ACC112 (cell line): ENCODE data around the gene TM9SF3.

Source experiments
- H2AFZ ChIP-seq: fragments of 200-600 bp; sonication (generic); one replicate; pipeline ENCODE4 v1.6.0; 2017; ENCODE audit warnings: antibody characterized with exemption, low read length; ENCODE audit not compliant: unreplicated experiment
- H3K27ac ChIP-seq: fragments of 200-600 bp; sonication (generic); 2 replicates; pipeline ENCODE4 v1.5.1; 2014; ENCODE audit warnings: low read depth, mild to moderate bottlenecking, antibody characterized with exemption, low read length, moderate library complexity
- H3K27me3 ChIP-seq: fragments of 200-600 bp; sonication (generic); 2 replicates; pipeline ENCODE4 v1.6.1; 2014; ENCODE audit warnings: mild to moderate bottlenecking, antibody characterized with exemption, low read length, moderate library complexity, mixed read lengths; ENCODE audit not compliant: insufficient read depth
- H3K36me3 ChIP-seq: fragments of 200-600 bp; sonication (generic); 2 replicates; pipeline ENCODE4 v1.6.1; 2016; ENCODE audit warnings: mild to moderate bottlenecking, antibody characterized with exemption, low read length, moderate library complexity, mixed read lengths; ENCODE audit not compliant: insufficient read depth
- H3K4me1 ChIP-seq: fragments of 200-600 bp; sonication (generic); one replicate; pipeline ENCODE4 v1.6.1; 2016; ENCODE audit warnings: low read length, mixed read lengths; ENCODE audit not compliant: insufficient read depth, unreplicated experiment, control insufficient read depth
- H3K4me3 ChIP-seq: fragments of 200-600 bp; sonication (generic); 2 replicates; pipeline ENCODE4 v1.5.1; 2014; ENCODE audit warnings: mild to moderate bottlenecking, low read depth, low read length
- H3K79me2 ChIP-seq: fragments of 200-600 bp; sonication (generic); one replicate; pipeline ENCODE4 v1.6.0; 2016; ENCODE audit warnings: low read length; ENCODE audit not compliant: control insufficient read depth, unreplicated experiment, insufficient read depth

TM9SF3 gene

DNA sequence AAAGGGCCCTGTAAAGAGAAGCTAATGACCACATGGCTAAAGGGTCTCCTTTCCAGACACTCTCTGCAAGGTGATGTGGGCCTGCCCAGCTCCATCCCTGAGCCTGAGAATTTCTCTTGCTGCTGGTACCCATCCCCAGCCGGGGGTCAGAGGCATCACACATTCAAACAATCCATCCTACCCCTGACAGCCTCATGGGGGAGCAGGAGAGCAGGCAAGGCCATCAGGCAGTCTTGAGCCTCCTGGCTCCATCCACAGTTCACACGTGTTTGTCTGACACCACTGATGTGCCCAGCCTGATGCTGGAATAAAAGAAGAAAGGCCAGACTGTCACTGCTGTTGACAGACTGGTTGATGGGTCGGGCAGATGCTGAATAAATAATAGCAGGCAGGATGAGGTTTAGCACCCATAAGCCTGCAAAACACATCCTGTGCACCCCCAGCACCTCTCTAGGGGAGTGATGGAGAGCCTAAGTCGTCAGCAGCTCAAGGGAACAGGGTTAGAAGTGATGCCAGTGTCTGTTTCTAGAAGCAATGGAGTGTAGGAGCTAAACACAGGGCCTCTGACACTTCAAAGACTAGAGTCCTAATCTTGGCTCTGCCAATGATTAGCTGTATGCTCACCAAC is 116.6 kb downstream of the TM9SF3 start:
- H3K4me1 ChIP-seq = no peaks in the 10 kb centered on the region
- no peaks in the 10 kb centered on the region for H3K79me2 ChIP-seq
- H3K27ac ChIP-seq = no peak overlapping the region
- peaks cover 99% of the 10 kb centered on the region for H3K27me3 ChIP-seq
- no peak overlapping the region for H2AFZ ChIP-seq
- no peak overlapping the region for H3K4me3 ChIP-seq
- H3K36me3 ChIP-seq = no peaks in the 10 kb centered on the region

DNA sequence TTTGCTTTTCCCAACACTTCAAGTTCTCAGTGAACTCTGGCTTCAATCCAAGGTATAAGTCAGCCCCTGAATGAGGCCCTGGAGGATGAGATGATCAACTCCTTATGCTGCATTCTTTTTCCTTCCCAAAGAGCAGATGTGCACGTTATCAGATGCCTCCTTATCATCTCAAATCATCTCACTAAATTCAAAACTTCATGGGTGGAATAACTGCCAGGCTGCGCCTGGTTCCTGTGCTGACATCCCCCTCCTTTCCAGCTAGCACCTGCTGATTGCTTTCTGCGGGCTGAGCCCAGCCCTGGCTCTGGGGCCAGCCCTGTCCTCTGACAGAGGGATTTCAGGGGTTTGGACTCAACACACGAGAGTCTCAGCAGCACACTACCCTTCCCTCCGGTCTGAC is 118.0 kb downstream of the TM9SF3 start:
- H2AFZ ChIP-seq = no peak overlapping the region
- no peaks in the 10 kb centered on the region for H3K79me2 ChIP-seq
- no peaks in the 10 kb centered on the region for H3K36me3 ChIP-seq
- H3K27ac ChIP-seq = no peak overlapping the region
- H3K27me3 ChIP-seq = peaks cover 97% of the 10 kb centered on the region
- no peak overlapping the region for H3K4me3 ChIP-seq
- no peaks in the 10 kb centered on the region for H3K4me1 ChIP-seq
